HG02610 (cell line): Measurements from ENCODE around the gene PRKAR2B.
"Not testable (repeated sequence)": the region's sequence is repeated elsewhere in the genome, so short reads cannot be mapped to it uniquely, and the experiment has no call there.

Experiments used
- ATAC-seq: cut with Tn5 transposase; IDR thresholded peaks from one replicate; pipeline ENCODE4 v1.9.1; 2021; ENCODE audit warnings: mild to moderate bottlenecking, moderate library complexity; ENCODE audit not compliant: unreplicated experiment

PRKAR2B gene

DNA sequence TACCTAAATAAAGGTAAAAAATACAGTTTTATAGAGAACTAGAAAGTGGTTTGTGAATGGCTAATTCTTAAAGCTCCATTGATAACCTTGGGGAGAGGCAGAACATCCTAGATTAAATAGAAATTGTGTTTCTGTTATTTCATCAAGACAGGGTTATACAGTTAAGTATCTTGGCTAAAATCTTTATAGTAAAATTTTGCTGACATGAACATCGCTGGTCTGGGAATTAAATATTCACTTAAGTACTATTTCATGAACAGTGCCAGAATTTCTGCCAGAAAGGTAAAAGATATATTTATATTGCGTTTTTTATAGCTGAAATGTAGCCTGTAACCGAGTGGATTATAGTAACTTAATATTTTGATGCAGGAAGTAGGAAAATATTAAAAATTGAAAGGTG, 70.6 kb downstream of the PRKAR2B start:
- no peak for ATAC-seq

DNA sequence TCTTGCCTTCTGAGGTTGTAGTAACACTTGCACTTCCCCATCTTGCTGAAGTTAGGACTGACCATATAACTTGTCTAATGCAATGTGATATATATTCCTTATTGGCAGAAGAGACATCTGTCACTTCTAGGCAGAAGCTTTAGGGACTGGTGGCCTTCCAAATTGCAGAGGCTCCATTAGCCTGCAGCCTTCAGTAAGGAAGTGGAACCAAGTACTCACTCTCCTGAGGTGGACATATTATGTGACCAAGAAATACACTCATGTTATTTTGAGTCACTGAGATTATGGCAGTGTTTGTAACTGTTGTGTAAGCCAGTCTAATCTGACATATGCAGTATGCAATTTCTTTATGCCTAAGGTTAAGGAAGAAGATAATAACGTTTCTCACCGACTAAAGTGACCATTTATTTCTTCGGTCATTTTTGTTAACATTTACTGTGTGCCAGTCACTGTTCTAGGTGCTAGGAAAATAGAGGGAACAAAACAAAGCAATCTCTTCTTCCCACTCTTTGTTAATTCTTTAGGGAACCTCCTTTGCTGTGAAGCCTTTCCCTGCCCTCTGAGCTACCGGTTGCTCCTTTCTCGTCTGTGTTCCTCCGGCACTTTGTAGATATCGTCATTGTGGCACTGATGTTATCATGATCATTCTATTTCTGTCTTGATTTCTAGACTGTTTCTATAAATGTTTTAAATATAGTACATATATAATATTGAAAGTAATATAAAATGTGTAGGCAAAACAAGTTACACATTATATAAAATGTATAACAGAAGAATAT, 71.4 kb downstream of the PRKAR2B start:
- no peak for ATAC-seq

DNA sequence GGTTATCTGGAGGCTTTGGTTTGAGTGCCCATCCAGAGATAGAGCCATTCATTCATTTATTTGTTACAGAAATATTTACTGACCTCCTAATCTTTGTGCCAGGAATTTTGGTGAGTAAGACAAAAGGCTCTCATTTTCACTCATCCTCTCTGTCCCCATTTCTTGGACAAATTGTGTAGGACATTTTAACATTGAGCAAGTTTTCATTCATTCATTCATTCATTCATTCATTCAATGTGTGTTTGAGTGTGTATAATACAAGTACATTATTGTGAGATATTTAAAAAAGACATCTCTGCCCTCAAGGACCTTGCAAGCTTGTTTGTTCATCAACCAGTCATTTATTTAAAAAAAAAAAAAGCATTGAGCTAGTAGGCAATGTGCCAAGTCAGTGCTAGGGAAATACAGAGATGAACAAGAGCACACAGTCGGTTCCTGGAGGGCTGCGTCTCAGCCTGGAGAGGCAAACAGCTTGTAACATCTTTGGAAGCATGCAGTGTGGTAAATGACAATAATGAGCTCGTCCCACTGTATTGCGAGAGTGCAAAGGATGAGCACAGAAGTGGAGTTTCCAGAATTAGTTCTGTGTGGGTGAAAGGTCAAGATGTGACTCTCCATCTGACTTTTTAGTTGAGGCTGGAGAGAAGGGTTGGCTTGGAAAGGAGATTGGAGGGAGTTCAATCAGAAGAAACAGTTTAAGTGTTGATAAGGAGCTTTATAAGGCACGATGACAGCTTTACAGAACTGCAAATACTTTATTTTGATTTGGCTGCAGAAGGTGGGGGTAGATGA, 73.8 kb downstream of the PRKAR2B start:
- ATAC-seq: no peak

DNA sequence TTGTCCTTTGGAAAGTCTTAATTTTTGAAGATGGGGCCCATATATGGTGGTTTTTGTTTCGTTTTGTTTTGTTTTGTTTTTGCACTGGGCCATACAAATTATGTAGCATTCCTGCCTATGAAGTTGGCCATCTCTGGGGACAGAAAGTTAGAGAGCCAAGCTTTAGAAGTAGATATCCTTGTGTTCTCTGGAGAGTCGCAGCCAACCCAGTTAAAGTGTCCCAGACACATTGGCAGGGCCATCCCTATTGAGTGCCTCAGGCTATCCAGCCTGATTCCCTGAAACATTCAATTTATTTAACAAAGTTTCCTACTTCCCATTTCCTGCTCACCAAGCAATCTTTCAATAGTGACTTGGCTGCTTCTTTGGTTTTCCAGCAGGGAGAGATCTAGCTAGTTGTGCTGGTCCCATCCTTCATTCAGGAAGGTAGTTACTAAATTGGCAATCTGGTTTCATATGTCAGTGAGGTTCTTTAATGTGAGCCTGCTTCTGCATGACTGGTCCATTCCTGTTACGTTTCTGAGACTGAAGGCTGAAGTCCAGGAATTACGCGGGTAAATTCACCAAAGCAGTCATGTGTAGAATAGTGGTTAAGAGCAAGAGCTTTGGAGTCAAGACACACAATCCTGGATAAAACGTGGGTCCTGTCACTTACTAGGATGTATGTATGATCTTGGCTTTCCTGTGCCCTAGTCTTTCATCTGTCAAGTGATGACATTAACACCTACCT, 75.0 kb downstream of the PRKAR2B start:
- no peak for ATAC-seq

DNA sequence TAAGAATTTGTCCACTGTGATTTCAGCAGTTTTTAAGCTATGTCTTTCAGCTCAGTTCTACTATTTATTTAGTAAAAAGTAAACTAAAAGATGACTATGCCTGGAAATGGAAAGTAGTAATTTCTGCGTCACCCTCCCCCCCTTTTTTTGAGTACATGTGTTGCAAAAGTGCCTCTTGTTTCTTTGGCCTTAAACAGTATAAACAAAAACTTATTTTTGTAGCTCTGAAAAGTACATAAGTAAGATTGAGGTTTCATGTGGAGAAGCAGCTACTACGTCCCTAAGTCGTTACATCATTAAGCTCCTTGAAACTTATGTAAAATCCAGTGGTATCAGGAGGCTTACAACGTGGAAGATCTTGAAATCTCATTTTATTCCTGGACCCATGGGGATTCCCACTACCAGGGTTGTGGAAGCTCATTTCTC, 78.0 kb downstream of the PRKAR2B start:
- ATAC-seq: no peak

DNA sequence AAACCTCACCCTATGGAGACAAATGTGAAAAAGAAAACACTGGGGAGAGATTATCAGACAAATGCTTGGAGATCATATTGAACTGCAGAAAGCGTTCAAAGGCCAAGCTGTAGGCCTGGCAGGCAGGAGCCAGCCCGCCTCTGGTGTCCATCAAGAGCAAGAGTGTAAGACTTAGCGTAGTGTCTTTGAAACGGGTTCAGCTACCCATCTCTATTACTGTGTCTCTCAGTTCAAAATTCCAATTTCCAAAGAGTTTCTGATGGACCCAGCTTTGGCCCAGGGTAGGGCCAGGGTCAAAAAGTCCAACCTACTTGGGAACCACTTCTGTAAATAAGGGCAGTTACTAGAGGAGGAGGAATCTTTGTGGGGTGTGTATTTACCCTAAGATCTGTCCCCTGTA, 78.9 kb downstream of the PRKAR2B start:
- no peak for ATAC-seq

DNA sequence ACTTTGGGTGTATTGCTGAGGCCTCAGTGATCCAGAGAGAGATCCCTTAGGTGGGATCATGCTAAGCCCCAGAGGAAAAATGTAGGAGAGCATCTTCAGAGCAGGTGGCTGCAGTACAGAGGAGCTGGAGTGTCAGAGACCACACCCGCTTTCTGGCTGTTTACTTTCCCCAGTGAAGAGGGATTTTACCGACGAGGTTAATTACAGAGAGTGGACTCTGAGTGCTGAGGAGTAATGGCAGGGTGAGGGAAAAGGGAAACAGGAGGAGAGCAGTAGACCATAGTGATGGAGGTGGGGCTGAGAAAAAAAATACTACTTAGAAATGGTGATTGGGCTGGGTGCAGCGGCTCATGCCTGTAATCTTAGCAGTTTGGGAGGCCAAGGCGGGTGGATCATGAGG, 81.0 kb downstream of the PRKAR2B start:
- ATAC-seq: no peak

DNA sequence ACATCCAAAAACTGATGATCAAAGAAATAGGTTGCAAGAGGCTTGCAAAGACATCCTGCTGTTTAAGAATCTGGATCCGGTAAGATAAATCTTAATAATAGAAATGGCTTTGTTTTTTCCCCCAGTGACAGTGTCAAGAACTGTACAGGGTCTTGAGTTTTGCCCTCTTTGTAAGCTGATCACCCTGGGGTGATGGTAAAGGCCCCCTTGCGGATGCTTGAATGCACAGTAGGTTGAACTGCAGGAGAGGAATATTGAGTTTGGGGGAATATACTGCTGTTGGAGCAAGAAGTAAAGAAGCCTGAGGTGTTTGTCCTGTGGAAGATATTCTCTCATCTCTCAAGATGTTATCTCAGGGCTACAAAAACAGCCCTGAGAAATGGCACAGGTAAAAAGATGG, 83.7 kb downstream of the PRKAR2B start:
- no peak for ATAC-seq

DNA sequence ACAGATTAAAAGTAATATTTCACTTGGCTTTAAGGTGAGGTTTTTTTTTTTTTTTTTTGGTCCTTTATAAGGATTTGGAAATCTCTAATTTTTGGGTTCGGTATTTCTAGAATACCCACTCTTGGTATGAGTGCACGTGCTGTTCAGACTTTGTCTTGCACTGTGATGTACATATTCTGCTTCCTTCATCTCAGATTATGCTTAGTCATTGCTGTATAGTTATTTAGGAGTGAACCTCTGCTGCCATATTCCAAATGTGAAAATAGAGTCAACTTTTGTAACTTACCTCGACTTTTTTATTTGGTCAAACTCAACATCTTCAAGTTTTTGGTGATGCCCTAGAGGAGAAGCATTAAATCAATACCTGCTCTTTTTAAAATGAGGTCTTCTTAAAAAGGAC, 84.2 kb downstream of the PRKAR2B start:
- ATAC-seq: no peak

DNA sequence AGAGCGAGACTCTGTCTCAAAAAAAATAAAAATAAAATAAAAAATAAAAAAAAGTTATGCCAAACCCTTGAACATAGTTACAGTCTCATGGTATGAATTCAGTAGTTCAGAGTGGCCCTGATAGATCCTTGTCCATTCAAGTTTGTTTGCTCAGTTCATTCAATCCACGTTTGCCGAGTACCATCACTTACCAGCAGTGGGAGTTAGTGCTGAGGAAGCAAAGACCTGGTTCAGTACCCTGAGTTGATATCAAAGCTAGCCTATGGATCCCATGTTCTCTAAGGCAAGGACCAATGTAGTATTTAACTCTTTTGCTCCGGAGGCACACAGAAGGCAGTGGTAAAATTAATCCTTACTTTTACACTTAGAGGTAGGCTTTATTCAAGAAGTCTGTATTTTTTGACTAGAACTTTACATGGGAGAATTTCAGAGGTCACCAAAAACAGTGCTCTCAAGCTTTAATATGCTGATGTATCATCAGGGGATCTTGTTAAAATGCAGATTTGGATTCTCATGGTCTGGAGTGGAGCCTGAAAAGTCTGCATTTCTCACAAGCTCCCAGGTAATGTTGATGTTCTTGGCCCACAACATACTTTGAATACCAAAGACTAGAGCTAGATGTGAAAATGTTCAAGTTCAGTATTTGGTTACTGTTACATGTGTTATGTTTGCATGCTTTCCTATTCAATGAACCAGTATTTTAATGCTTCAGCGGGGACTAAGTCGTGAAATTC, 86.1 kb downstream of the PRKAR2B start:
- no peak for ATAC-seq

DNA sequence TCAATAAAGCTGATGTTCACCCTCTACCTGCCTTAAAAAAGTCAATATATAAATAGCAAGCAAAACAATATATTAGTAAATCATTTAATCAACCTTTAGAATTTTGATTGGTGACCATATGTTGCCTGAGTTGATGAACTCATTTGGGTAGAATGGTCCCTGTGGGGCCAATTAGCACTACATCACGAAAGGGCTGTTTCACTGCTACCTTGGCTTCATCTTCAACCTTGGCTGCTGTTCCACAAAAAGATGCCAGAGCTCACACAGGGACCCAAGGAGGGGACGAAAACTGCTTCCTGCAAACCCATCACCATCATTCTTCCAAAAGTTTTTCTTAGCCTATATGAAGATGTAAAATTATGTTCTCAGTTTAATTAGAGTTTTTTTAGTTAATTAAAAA, 88.9 kb downstream of the PRKAR2B start:
- ATAC-seq: no peak

DNA sequence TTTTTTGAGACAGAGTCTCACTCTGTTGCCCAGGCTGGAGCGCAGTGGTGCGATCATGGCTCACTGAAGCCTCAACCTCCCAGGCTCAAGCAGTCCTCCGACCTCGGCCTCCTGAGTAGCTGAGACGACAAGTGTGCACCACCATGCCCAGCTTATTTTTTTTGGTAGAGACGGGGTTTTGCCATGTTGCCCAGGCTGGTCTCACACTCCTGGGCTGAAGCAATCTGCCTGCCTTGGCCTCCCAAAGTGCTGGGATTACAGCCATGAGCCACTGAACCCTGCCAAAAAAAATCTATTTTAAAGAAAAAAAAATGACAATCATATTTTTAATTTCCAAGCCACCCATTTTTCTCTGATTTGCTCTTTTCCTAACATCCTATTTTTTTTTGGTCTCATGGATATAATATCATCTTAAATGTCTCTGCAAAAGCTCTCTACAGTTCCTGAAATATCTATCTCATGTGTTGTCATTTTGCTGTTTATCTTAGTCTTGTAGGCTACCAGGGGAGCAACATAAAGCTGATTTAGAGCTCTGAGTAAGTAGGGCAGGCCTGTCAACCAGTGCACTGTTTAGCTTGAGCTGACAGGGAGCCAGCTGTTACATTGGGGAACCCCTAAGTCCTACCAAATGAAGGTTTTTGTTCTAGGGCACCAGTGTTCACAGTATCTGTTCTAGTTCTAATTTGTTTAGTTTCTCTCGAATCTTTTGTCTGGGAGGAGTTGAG, 94.4 kb downstream of the PRKAR2B start:
- no peak for ATAC-seq

DNA sequence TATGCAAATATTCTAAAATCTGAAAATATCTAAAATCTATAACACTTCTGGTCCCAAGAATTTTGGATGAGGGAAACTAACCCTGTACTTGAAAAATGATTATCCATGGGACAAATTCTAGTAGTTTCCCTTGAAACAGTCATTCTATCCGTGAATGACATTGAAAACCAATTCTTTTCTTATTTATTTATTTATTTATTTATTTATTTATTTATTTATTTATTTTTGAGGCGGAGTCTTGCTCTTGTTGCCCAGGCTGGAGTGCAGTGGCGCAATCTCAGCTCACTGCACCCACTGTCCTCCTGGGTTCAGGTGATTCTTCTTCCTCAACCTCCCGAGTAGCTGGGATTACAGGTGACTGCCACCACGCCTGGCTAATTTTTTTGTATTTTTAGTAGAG, 99.4 kb downstream of the PRKAR2B start:
- not testable (repeated sequence) for ATAC-seq

DNA sequence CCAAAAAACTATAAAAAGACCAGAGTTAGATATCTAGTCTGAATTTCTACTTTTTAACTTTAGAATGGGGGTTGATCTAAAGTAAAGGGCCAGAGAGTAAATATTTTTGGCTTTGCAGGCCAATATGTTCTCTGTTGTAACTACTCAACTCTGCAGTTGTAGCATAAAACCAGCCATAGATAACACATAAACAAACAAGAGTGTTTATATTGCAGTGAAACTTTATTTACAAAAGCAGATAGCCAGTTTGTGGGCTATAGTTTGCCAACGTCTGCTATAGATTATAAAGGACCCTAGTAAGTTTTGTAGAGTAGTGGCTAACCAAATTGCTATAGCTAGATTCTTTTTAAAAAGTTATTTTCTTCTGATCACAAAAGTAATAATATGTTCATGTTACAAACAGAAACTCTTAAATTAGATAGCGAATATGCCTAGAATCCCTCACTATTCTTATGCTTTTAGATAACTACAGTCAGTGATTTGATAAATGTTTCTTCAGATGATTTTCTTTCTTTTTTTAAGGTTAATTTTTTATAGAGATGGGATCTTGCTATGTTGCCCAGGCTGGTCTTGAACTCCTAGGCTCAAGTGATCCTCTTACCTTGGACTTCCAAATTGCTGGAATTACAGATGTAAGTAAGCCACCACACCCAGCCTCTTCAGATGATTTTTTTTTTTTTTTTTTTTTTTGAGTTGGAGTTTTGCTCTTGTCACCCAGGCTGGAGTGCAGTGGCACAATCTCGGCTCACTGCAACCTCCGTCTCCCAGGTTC, 100.7 kb downstream of the PRKAR2B start:
- no peak for ATAC-seq

DNA sequence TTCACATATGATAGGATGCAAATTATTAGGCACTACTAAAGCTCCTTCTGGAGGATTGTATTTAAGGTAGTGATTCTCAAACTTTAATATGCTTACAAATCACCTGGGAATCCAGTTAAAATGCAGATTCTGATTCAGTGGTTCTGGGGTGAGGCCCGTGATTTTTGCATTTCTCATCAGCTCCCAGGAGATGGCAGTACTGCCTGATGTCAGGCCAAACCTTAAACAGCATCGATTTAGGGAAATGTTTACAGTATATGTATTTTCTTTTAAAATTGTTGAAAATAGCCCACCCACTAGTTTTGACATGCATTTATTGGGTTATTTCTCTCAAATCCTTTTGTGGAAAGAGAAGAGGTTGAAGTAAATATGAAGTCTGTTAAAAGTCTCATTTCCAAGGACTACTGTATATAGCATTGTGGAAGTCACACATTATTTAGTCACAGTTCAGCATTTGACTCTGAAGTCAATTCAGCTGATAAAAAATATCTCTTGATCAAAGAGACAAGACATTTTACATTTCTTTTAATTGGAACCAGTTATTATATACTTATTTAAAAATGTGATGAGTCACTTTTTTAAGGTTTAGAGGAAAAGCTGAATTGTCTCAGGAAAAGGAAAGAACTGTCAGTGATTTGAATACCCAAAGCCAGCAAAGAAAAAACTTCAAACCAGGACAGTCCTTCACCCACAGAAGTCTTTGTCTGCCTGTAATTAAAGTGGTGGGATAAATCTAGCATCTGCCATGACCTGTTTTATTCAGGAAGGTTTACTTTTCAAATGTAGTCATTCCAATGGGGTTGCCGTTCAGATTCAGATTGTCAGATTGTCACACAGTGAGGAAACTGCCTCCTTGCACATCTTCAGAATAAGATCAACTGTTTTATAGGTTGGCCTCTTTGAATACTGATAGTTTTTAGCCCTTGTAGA, 103.2 kb downstream of the PRKAR2B start:
- ATAC-seq: peak; percentile 51

DNA sequence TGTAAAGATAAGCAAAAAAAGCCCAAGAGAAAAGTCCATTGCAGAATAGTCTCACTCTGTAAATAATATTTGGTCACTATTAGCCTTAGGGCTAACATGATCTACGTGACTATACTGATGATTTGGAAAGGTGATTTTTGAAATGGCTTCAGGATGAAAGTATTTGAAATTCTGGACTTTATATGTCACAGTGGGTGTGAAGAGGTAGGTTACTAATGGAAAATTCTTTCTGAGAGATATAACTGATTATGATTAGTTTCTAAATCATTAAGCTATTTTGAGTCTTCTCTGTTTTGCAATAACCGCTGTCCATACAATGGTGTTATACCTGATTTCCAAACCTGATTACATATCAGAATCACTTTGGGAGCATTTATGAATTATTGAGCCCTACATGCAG, 104.2 kb downstream of the PRKAR2B start:
- no peak for ATAC-seq

DNA sequence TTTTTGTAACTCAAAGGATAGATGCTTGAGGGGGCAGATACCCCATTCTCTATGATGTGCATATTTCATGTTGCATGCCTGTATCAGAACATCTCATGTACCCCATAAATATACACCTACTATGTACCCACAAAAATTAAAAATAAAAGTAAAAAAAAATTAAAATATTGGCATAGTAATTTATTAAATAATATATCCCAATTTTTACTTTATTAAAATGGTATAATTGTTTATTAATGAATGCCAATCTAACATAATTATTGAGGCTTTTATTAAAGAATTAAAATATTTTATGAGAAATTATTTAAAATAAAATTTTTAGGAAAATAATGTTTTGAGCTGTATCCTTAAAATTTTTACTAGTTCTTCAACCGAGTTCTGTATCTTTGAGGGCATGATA, 105.4 kb downstream of the PRKAR2B start:
- no peak for ATAC-seq

DNA sequence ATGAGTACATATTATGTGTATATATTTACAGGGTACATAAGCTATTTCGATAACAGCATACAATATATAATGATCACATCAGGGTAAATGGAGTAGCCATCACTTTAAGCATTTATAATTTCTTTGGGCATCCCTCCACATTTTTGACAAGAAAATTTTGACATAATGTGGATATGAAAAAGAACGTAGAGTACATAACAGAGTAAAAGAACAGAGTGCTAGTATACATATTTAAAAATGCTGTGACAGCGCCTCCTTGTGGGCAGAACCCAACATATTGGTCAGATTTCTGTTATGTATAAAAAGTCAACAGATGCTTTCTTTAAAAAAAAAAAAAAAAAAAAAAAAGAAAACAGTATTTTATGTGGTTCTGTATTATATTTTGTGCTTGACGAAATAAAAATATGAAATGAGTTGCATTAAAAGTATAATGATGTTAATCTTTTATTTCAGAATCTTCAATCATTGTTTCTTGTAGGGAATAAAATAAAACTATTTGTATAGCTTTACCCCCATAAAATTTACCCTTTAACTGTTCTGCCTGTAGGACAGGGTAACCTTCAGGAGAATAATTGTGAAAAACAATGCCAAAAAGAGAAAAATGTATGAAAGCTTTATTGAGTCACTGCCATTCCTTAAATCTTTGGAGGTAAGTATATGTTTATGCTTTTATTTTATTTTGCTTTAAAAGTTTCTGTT, 106.0 kb downstream of the PRKAR2B start:
- no peak for ATAC-seq
